MM.1S (cell line): ENCODE results near the gene MS4A10.

Experiments
- EZH2phosphoT487 ChIP-seq: fragments of 300-600 bp; sonication (generic); IDR thresholded peaks from 2 replicates; pipeline ENCODE4 v1.6.1; 2018; ENCODE audit warnings: antibody characterized with exemption, low read length
- TF ChIP-seq, protein P1 (sequence below): fragments of 300-600 bp; sonication (generic); IDR thresholded peaks from 2 replicates; pipeline ENCODE4 v1.5.1; 2016; ENCODE audit warnings: antibody characterized with exemption, low read length, mixed read lengths

DNA sequence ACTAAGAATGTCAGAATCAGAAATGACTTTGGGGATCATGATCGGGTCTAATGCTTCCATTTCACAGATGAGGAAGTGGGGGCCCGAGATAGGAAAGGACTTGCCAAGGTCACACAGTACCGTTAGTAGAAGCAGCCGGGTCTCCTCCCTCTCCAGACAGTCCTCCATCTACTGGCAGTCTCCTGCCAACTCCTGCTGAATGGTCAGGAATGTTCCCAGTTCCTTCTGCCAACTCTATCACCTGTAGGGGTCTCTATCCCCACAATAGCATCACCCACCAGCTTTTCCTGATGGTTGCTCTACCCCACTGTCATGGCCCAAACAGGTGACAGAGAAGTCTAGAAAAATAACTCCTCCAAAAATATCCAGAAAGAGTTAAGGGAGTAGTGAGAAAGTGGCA, 32.9 kb downstream of the MS4A10 start:
- TF ChIP-seq, protein P1, sequence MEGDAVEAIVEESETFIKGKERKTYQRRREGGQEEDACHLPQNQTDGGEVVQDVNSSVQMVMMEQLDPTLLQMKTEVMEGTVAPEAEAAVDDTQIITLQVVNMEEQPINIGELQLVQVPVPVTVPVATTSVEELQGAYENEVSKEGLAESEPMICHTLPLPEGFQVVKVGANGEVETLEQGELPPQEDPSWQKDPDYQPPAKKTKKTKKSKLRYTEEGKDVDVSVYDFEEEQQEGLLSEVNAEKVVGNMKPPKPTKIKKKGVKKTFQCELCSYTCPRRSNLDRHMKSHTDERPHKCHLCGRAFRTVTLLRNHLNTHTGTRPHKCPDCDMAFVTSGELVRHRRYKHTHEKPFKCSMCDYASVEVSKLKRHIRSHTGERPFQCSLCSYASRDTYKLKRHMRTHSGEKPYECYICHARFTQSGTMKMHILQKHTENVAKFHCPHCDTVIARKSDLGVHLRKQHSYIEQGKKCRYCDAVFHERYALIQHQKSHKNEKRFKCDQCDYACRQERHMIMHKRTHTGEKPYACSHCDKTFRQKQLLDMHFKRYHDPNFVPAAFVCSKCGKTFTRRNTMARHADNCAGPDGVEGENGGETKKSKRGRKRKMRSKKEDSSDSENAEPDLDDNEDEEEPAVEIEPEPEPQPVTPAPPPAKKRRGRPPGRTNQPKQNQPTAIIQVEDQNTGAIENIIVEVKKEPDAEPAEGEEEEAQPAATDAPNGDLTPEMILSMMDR, result no peak
- TF ChIP-seq EZH2phosphoT487, result no peak
